NCI-H345 (cell line): Measurements from ENCODE around the gene MINDY1.

Source experiments
- DNase-seq: peaks from one replicate; lab custom pipeline; 2025; lab: John Stamatoyannopoulos, UW

MINDY1 gene, protein sequence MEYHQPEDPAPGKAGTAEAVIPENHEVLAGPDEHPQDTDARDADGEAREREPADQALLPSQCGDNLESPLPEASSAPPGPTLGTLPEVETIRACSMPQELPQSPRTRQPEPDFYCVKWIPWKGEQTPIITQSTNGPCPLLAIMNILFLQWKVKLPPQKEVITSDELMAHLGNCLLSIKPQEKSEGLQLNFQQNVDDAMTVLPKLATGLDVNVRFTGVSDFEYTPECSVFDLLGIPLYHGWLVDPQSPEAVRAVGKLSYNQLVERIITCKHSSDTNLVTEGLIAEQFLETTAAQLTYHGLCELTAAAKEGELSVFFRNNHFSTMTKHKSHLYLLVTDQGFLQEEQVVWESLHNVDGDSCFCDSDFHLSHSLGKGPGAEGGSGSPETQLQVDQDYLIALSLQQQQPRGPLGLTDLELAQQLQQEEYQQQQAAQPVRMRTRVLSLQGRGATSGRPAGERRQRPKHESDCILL

DNA sequence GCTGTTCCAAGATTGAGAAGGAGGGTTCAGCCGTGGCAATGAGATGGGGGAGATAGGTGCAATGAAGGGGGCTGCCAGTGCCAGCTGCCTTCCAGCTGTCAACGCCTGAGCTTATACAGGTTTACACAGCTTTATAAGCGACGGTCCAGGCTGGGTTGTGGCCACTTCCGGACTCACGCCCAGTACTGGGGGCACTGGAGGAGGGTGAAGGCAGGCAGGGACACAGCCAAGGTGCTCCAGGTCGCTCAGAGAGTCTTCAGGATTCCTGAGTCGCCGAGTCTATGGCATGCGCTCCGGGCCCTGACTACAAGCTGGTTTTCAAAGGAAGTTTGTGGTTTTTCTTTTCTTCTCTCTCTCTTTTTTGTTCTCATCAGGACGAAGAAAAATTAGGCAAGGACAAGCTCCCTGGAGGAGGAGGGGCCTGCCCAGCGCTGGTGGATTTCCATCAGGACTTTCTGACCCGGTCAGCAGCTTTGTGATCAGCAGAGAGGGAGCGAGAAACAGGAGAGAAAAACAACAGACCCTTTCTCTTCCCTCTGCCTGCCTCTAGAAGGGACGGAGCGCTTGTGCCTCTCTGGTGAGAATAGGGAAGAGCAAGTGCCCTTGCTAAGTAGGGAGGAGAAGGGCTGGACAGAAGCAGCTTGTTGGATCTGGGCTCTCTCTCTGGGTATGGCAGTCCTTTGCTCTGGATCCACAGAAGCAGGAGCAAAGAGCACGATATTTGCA is at the start of gene MINDY1:
Gene MINDY1, minus strand, starts transcription at position 576 of the 726 bp plus-strand sequence. CDS start 4,285 bp downstream, outside the sequence.
- peak; percentile 60 for DNase-seq

GRCh38 chr1:151056149-151056548 is 49.4 kb upstream of the MINDY1 start:
- DNase-seq: no peak

DNA sequence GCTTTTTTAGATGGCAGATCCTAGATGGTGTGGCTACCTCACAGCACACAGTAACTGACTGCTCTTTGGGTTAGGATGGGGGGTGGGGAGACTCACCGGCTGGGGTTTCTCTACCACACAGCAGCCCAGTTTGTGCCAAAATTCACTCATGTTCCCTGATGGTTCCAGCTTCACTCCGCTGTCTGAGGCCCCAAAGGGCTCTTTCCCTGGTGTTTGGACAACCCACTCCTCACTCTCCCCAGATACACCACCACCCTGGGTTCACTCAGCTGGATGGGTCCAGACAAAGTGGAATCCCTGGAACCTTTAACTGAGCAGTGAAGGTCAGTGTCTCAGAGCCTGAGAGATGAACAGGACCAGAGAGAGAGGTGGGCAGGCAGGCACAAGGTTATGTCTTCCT is 48.9 kb upstream of the MINDY1 start:
- DNase-seq: no peak

- DNase-seq: no peak
Measured at GRCh38 chr1:151054971-151055547, 48.4 kb upstream of the MINDY1 start.

GRCh38 chr1:151051356-151052009 is 44.8 kb upstream of the MINDY1 start:
- DNase-seq: no peak

DNA sequence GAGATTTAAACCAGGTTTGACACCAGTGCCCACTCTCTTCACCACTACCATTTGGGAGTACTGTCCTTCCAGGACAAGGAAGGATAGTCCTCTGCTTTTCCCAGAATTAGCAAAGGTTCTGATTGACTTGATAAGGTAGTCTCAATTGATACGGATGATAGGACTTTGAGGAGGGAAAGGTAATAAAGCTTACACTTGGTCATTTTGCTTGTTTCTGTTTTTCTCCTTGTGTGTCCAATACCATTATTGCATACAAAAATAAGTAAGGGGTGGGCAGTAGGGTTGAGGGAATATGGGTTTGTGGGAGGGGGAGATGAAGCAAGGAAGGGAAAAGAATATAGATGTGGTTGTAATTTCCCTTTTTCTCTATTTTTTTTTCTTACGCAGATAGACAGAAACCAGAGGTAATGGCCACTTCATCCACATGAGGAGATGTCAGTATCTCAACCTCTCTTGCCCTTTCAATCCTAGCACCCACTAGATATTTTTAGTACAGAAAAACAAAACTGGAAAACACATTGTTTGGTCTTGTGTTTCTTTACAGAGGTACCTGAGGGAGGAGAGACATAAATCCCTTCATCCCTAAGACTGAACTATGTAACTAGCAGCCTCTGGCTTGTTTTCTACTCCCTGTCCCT is 43.5 kb upstream of the MINDY1 start:
- no peak for DNase-seq

GRCh38 chr1:151049458-151049857 is 42.8 kb upstream of the MINDY1 start:
- DNase-seq: no peak

DNA sequence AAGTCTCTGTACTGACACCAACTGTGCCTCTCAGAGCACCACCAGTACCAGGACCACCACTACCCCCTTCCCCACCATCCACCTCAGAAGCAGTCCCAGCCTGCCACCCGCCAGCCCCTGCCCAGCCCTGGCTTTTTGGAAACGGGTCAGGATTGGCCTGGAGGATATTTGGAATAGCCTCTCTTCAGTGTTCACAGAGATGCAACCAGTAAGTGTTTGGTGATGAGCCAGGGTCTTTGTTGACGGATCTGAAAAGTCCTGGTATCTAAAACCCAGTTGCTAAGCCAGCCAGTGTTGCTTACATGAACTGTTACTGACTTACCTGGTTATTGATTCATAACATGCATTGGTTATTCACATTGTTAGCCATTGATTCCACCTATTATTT is 41.9 kb upstream of the MINDY1 start:
- DNase-seq: no peak

GRCh38 chr1:151047925-151048644 is 41.4 kb upstream of the MINDY1 start:
- DNase-seq: peak; percentile 84

DNA sequence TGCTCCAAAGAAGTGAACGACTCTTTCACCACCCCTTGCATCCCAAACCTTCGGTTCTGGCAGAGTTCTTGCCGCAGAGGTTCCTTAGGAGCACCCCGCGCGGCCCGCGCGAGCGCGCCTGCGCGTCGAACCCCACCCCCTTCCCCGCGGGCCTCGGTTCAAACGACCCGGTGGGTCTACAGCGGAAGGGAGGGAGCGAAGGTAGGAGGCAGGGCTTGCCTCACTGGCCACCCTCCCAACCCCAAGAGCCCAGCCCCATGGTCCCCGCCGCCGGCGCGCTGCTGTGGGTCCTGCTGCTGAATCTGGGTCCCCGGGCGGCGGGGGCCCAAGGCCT is 40.9 kb upstream of the MINDY1 start, which contains the start of gene C1orf56:
Gene C1orf56, plus strand, starts transcription at position 161 of the 334 bp plus-strand sequence. Its CDS starts 97 bp downstream, at position 258.
- peak; percentile 89 for DNase-seq

- DNase-seq: no peak
Measured at GRCh38 chr1:151043163-151043562, 36.5 kb upstream of the MINDY1 start.

DNA sequence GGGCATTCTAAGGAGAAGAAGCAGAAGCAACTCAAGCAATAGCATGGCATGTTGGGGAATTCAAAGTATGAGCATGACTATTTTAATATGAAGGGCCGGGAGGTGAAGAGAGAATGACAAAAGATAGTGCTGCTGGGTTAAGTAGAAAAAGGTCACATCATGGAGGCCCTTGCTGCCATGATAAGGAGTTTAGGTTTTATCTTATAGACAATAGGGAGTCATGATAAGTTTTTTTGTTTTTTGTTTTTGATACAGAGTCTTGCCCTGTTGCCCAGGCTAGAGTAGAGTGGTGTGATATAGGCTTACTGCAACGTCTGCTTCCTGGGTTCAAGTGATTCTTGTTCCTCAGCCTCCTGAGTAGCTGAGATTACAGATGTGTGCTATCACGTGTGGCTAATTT is 32.8 kb upstream of the MINDY1 start:
- DNase-seq: no peak

DNA sequence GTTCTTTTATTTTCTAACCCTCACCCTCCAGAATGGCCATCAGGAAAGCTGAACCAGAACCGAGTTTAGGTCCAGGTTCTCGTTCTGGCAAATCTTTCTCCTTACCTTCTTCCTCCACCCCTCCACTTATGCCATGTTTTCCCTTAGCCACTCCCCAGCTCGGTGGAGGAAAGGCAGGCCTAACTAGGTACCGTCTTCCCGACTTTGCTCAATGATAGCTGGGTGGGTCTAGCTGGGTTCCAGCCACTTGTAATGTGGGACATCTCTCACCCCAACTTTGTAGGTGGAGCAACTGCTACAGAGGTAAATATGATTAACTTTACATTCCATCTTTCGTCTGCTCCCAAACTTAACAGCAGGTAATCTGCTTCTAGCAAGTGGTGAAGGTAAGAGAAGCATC is 30.3 kb upstream of the MINDY1 start:
- no peak for DNase-seq

- no peak for DNase-seq
Measured at GRCh38 chr1:151036356-151036755, 29.7 kb upstream of the MINDY1 start, which contains the start of gene BNIPL. BNIPL (plus strand) TSS chr1:151036586; CDS start chr1:151036726, 140 bp downstream.

DNA sequence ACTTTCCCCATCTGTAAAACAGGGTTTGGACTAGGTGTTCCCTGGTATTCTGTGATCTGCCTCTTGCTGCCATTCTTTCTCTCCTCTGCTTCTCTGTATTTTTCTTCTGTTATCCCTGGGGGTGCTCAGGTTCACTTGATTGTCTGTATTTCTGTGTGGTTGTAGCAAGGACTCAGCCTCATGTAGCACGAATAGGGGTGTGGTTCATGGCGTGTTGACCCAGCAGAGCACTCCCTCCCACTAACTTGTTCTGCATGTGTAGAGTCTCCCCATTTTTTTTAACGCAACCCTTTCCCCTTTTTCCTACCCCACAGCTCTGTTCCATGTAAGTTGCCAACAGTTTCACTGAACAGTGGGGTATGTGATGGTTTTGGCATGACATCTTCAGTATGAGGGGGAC is 28.5 kb upstream of the MINDY1 start:
- no peak for DNase-seq

- no peak for DNase-seq
Measured at GRCh38 chr1:151032164-151032563, 25.5 kb upstream of the MINDY1 start.

- DNase-seq: no peak
Measured at GRCh38 chr1:151026460-151026859, 19.8 kb upstream of the MINDY1 start.

GRCh38 chr1:151024540-151025146 is 17.9 kb upstream of the MINDY1 start:
- DNase-seq: peak; percentile 83

- no peak for DNase-seq
Measured at GRCh38 chr1:151013518-151013917, 6.8 kb upstream of the MINDY1 start.

DNA sequence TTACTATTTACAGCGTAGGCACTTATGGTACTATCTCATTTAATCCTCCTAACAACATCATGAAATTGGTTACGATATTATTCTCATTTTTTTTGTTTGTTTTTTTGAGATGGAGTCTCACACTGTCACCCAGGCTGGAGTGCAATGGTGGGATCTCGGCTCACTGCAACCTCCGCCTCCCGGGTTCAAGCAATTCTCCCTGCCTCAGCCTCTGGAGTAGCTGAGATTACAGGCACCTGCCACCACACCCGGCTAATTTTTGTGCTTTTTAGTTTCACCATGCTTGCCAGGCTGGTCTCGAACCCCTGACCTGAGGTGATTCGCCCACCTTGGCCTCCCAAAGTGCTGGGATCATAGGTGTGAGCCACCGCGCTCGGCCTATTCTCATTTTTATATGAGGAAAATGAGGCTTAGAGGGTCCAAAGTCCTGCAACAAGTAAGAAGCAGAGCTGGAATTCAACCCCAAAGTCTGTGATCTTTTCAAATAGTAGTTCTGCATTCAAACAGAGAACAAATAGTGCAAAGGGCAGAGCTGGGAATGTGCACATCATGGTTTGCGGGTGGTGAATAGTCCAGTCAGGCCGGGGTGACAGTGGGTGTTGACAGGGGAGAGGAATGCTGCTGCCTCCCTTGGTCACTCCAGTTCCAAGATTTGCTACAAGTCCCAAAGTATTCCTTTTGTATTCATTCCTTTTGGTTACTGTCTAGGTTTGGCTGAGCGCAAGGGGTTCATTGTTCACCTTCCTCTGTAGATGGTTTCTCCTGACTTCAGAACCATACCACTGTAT is 6.2 kb upstream of the MINDY1 start:
- no peak for DNase-seq
